B cell (primary cell): Measurements from ENCODE around the gene VAC14.

Source experiments
- CTCF ChIP-seq: fragments of 200-600 bp; IDR thresholded peaks from one replicate; pipeline ENCODE4 v1.8.0; 2022; ENCODE audit warnings: antibody characterized with exemption, mild to moderate bottlenecking
- EZH2 ChIP-seq: IDR thresholded peaks from 2 replicates; pipeline ENCODE4 v1.6.1; 2012; ENCODE audit warnings: borderline replicate concordance, low read depth, mild to moderate bottlenecking, moderate library complexity, low read length; ENCODE audit not compliant: insufficient read depth, poor library complexity, severe bottlenecking

- no peak for TF ChIP-seq CTCF
- no peak for TF ChIP-seq EZH2
These were observed 142.0 kb downstream of the VAC14 start for GRCh38 chr16:70658921-70659320.
